HEK293 (cell line): Measurements from ENCODE around the gene USP3.

Experiments used
- BCL11A ChIP-seq: fragments of 450-650 bp; formaldehyde crosslinking; IDR thresholded peaks from 2 replicates; pipeline ENCODE4 v1.5.1; 2016; ENCODE audit warnings: low read depth, missing biosample characterization, missing genetic modification characterization
- GLI2 ChIP-seq: fragments of 450-650 bp; formaldehyde crosslinking; IDR thresholded peaks from 2 replicates; pipeline ENCODE4; 2017; ENCODE audit warnings: missing biosample characterization, missing genetic modification characterization, low read depth, borderline replicate concordance
- HOXA7 ChIP-seq: sonication (generic); formaldehyde crosslinking; IDR thresholded peaks from 2 replicates; pipeline ENCODE4 v1.8.1; 2022; ENCODE audit warnings: missing genetic modification reagents, borderline replicate concordance
- INSM2 ChIP-seq: fragments of 450-650 bp; formaldehyde crosslinking; IDR thresholded peaks from 2 replicates; pipeline ENCODE4 v1.5.1; 2016; ENCODE audit warnings: missing biosample characterization, missing genetic modification characterization
- KLF1 ChIP-seq: fragments of 450-650 bp; formaldehyde crosslinking; IDR thresholded peaks from 2 replicates; pipeline ENCODE4 v1.5.1; 2016; ENCODE audit warnings: missing biosample characterization, missing genetic modification characterization
- KLF8 ChIP-seq: fragments of 450-650 bp; formaldehyde crosslinking; IDR thresholded peaks from 2 replicates; pipeline ENCODE4 v1.5.1; 2016; ENCODE audit warnings: missing biosample characterization, missing genetic modification characterization
- KLF9 ChIP-seq: fragments of 450-650 bp; formaldehyde crosslinking; IDR thresholded peaks from 2 replicates; pipeline ENCODE4 v1.5.1; 2016; ENCODE audit warnings: missing biosample characterization, missing genetic modification characterization, low read depth
- OSR2 ChIP-seq: fragments of 450-650 bp; formaldehyde crosslinking; IDR thresholded peaks from 2 replicates; pipeline ENCODE4 v1.5.1; 2016; ENCODE audit warnings: missing biosample characterization, missing genetic modification characterization
- PATZ1 ChIP-seq: fragments of 450-650 bp; formaldehyde crosslinking; IDR thresholded peaks from 2 replicates; pipeline ENCODE4 v1.5.1; 2016; ENCODE audit warnings: missing biosample characterization, missing genetic modification characterization
- SCRT2 ChIP-seq: fragments of 450-650 bp; formaldehyde crosslinking; IDR thresholded peaks from 2 replicates; pipeline ENCODE4 v1.5.1; 2016; ENCODE audit warnings: missing biosample characterization, missing genetic modification characterization
- SP7 ChIP-seq: fragments of 450-650 bp; formaldehyde crosslinking; IDR thresholded peaks from 2 replicates; pipeline ENCODE4 v1.5.1; 2016; ENCODE audit warnings: missing biosample characterization, missing genetic modification characterization
- TCF7L2 ChIP-seq: IDR thresholded peaks from 2 replicates; pipeline ENCODE4 v1.6.1; 2011; ENCODE audit warnings: low read depth, mild to moderate bottlenecking, inconsistent platforms, low read length, moderate library complexity, borderline replicate concordance
- ZBTB17 ChIP-seq: fragments of 450-650 bp; formaldehyde crosslinking; IDR thresholded peaks from 2 replicates; pipeline ENCODE4 v1.5.1; 2016; ENCODE audit warnings: missing biosample characterization, missing genetic modification characterization
- ZBTB20 ChIP-seq: fragments of 450-650 bp; formaldehyde crosslinking; IDR thresholded peaks from 2 replicates; pipeline ENCODE4 v1.5.1; 2016; ENCODE audit warnings: missing biosample characterization, missing genetic modification characterization
- ZBTB21 ChIP-seq: fragments of 450-650 bp; formaldehyde crosslinking; IDR thresholded peaks from 2 replicates; pipeline ENCODE4 v1.5.1; 2017; ENCODE audit warnings: missing biosample characterization, missing genetic modification characterization
- ZBTB7A ChIP-seq: fragments of 450-650 bp; formaldehyde crosslinking; IDR thresholded peaks from 2 replicates; pipeline ENCODE4 v1.5.1; 2016; ENCODE audit warnings: low read depth, missing biosample characterization, missing genetic modification characterization
- ZBTB8A ChIP-seq: fragments of 450-650 bp; formaldehyde crosslinking; IDR thresholded peaks from 2 replicates; pipeline ENCODE4 v1.5.1; 2016; ENCODE audit warnings: missing biosample characterization, missing genetic modification characterization
- ZNF324 ChIP-seq: fragments of 450-650 bp; formaldehyde crosslinking; IDR thresholded peaks from 2 replicates; pipeline ENCODE4 v1.5.1; 2016; ENCODE audit warnings: missing biosample characterization, missing genetic modification characterization
- ZNF404 ChIP-seq: fragments of 450-650 bp; formaldehyde crosslinking; IDR thresholded peaks from 2 replicates; pipeline ENCODE4 v1.5.1; 2017; ENCODE audit warnings: missing biosample characterization, missing genetic modification characterization
- ZNF501 ChIP-seq: fragments of 450-650 bp; formaldehyde crosslinking; IDR thresholded peaks from 2 replicates; pipeline ENCODE4 v1.5.1; 2016; ENCODE audit warnings: missing biosample characterization, missing genetic modification characterization
- ZNF596 ChIP-seq: fragments of 450-650 bp; IDR thresholded peaks from 2 replicates; pipeline ENCODE4 v1.5.0; 2018; ENCODE audit warnings: missing biosample characterization, mild to moderate bottlenecking, missing genetic modification characterization, moderate library complexity
- ZNF624 ChIP-seq: fragments of 450-650 bp; formaldehyde crosslinking; IDR thresholded peaks from 2 replicates; pipeline ENCODE4 v1.5.1; 2017; ENCODE audit warnings: missing biosample characterization, missing genetic modification characterization
- ZNF692 ChIP-seq: fragments of 450-650 bp; formaldehyde crosslinking; IDR thresholded peaks from 2 replicates; pipeline ENCODE4 v1.5.1; 2016; ENCODE audit warnings: missing biosample characterization, missing genetic modification characterization
- ZNF76 ChIP-seq: fragments of 450-650 bp; formaldehyde crosslinking; IDR thresholded peaks from 2 replicates; pipeline ENCODE4; 2016; ENCODE audit warnings: low read depth, missing biosample characterization, missing genetic modification characterization, borderline replicate concordance
- ZSCAN16 ChIP-seq: fragments of 450-650 bp; formaldehyde crosslinking; IDR thresholded peaks from 2 replicates; pipeline ENCODE4 v1.5.1; 2016; ENCODE audit warnings: missing biosample characterization, missing genetic modification characterization
- ZXDB ChIP-seq: fragments of 450-650 bp; formaldehyde crosslinking; IDR thresholded peaks from 2 replicates; pipeline ENCODE4 v1.5.1; 2016; ENCODE audit warnings: missing biosample characterization, missing genetic modification characterization
- TF ChIP-seq, protein P1 (sequence below): fragments of 450-650 bp; formaldehyde crosslinking; IDR thresholded peaks from 2 replicates; pipeline ENCODE4 v1.5.1; 2016; ENCODE audit warnings: missing biosample characterization, missing genetic modification characterization
- TF ChIP-seq, protein P2 (sequence below): fragments of 450-650 bp; formaldehyde crosslinking; IDR thresholded peaks from 2 replicates; pipeline ENCODE4 v1.5.1; 2016; ENCODE audit warnings: missing biosample characterization, missing genetic modification characterization
- TF ChIP-seq, protein P3 (sequence below): fragments of 450-650 bp; formaldehyde crosslinking; IDR thresholded peaks from 2 replicates; pipeline ENCODE4 v1.5.1; 2016; ENCODE audit warnings: missing biosample characterization, missing genetic modification characterization
- TF ChIP-seq, protein P4 (sequence below): fragments of 450-650 bp; formaldehyde crosslinking; IDR thresholded peaks from 2 replicates; pipeline ENCODE4 v1.5.1; 2016; ENCODE audit warnings: missing biosample characterization, missing genetic modification characterization

Gene USP3

GRCh38 chr15:63504247-63504978, at the start of gene USP3 (continued):
- TF ChIP-seq KLF1 (tag by site-specific recombination) (peak; percentile 60), ZBTB21 (tag by site-specific recombination) (peak; percentile 50; the same call in 1 of the 2 replicates), ZNF501 (tag by site-specific recombination) (peak; percentile 71), TCF7L2 (no peak), SCRT2 (tag by site-specific recombination) (no peak), PATZ1 (tag by site-specific recombination) (peak; percentile 57; the same call in 1 of the 2 replicates), HOXA7 (CRISPR knock-in tag) (no peak), ZBTB17 (tag by site-specific recombination) (peak; percentile 31; the same call in 1 of the 2 replicates), ZBTB8A (tag by site-specific recombination) (peak; percentile 83), ZSCAN16 (tag by site-specific recombination) (no peak), ZBTB7A (tag by site-specific recombination) (no peak), GLI2 (tag by site-specific recombination) (no peak), KLF8 (peak; percentile 86), OSR2 (tag by site-specific recombination) (peak; percentile 44), KLF9 (tag by site-specific recombination) (0 out of 2 replicates have a peak, but pooled peaks have one; percentile 43), INSM2 (tag by site-specific recombination) (peak; percentile 57), ZNF324 (tag by site-specific recombination) (peak; percentile 67; the same call in 1 of the 2 replicates), ZNF404 (tag by site-specific recombination) (no peak), ZNF624 (tag by site-specific recombination) (no peak), ZXDB (tag by site-specific recombination) (peak; percentile 82), SP7 (tag by site-specific recombination) (peak; percentile 60; the same call in 1 of the 2 replicates), ZNF596 (peak; percentile 32; the same call in 1 of the 2 replicates), ZNF692 (tag by site-specific recombination) (peak; percentile 58), BCL11A (tag by site-specific recombination) (peak; percentile 56; the same call in 1 of the 2 replicates), ZNF76 (tag by site-specific recombination) (peak; percentile 67; the same call in 1 of the 2 replicates), ZBTB20 (tag by site-specific recombination) (peak; percentile 90)
- TF ChIP-seq, protein P1, sequence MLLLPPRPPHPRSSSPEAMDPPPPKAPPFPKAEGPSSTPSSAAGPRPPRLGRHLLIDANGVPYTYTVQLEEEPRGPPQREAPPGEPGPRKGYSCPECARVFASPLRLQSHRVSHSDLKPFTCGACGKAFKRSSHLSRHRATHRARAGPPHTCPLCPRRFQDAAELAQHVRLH (tag by site-specific recombination) = 0 out of 2 replicates have a peak, but pooled peaks have one; percentile 10
- TF ChIP-seq, protein P2, sequence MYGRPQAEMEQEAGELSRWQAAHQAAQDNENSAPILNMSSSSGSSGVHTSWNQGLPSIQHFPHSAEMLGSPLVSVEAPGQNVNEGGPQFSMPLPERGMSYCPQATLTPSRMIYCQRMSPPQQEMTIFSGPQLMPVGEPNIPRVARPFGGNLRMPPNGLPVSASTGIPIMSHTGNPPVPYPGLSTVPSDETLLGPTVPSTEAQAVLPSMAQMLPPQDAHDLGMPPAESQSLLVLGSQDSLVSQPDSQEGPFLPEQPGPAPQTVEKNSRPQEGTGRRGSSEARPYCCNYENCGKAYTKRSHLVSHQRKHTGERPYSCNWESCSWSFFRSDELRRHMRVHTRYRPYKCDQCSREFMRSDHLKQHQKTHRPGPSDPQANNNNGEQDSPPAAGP (tag by site-specific recombination) = peak; percentile 75
- TF ChIP-seq, protein P3, sequence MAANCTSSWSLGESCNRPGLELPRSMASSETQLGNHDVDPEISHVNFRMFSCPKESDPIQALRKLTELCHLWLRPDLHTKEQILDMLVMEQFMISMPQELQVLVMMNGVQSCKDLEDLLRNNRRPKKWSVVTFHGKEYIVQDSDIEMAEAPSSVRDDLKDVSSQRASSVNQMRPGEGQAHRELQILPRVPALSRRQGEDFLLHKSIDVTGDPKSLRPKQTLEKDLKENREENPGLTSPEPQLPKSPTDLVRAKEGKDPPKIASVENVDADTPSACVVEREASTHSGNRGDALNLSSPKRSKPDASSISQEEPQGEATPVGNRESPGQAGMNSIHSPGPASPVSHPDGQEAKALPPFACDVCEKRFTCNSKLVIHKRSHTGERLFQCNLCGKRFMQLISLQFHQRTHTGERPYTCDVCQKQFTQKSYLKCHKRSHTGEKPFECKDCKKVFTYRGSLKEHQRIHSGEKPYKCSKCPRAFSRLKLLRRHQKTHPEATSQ = peak; percentile 63; the same call in 1 of the 2 replicates
- TF ChIP-seq, protein P4, sequence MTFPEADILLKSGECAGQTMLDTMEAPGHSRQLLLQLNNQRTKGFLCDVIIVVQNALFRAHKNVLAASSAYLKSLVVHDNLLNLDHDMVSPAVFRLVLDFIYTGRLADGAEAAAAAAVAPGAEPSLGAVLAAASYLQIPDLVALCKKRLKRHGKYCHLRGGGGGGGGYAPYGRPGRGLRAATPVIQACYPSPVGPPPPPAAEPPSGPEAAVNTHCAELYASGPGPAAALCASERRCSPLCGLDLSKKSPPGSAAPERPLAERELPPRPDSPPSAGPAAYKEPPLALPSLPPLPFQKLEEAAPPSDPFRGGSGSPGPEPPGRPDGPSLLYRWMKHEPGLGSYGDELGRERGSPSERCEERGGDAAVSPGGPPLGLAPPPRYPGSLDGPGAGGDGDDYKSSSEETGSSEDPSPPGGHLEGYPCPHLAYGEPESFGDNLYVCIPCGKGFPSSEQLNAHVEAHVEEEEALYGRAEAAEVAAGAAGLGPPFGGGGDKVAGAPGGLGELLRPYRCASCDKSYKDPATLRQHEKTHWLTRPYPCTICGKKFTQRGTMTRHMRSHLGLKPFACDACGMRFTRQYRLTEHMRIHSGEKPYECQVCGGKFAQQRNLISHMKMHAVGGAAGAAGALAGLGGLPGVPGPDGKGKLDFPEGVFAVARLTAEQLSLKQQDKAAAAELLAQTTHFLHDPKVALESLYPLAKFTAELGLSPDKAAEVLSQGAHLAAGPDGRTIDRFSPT (tag by site-specific recombination) = no peak
